Measurements from ENCODE around the gene CCR8.
A peak's percentile ranks its signal among the peaks of the same experiment; 100 is the strongest.
"Not testable (repeated sequence)": the region's sequence is repeated elsewhere in the genome, so short reads cannot be mapped to it uniquely, and the experiment has no call there.

Gene CCR8

DNA sequence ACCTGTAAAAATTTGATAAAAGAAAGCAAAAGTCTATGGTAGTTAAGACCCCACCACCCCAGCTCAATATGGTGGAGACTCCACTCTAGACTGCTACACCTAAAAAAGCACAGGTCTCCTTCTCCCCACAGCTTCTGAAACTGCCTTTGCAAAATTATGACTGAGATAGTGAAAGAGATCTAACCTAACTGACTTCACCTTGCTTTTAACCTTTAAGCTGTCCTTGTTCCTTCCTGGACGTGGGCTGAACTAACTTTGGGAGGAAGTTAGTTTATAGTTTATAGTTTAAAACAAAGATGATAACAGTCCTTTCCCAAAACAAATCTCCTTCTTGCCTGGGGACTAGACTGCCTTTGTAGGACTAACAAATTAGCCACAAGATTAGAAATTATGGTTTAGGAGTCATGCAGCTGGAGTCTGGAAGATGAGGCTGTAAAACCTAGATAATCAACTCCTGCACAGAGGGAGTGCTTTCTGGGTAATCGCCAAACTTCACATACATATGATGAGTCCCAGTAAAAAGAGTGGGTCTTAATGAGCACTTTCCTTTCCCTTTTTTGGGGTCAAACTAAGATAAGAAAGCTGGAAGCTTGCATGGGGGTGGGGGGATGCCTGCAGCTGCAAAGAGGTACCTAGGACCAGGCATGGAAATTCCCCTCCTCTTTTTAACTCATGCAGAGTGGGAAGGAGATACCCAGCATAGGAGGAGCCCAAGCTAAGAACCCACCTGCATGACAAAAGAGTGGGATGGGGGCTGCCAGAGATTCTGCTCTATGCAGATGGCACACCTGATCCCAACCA lies 17.5 kb downstream of the CCR8 start:
- DNase-seq (ENCODE audit: low read depth in 2 of 2), result no peak

DNA sequence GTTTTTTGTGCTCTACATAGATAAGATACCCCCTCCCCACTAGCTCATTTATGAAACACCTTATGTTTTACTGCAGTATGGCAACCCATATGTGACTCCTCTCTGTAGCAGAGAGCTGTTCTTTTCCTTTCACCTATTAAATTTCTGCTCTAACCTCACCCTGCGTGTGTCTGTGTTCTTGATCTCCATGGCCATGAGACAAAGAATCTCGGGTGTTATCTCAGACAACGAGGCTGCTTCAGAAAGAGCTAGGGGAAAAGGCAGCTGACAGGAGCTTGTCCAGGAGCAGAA lies 18.0 kb downstream of the CCR8 start:
- no peak for DNase-seq (ENCODE audit: low read depth in 2 of 2)

DNA sequence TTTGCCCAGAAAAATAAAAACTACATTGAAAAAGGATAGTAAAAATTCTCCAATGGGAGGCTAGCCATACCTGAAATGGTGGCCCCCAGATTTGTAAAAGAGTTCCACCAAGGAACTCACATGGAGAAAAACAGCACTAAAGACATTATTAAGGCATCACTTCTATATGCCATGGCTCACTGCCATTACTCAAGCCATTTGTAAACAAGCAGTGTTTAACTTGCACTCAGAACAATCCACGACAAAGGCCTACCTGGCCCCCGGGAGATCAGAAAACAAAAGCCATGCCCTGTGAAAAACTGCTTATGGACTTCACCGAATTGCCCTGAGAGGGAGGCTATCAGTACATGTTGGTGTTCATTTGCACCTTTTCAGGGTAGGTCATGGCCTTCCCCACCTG lies 19.6 kb downstream of the CCR8 start:
- DNase-seq (ENCODE audit: low read depth in 2 of 2), result no peak

DNA sequence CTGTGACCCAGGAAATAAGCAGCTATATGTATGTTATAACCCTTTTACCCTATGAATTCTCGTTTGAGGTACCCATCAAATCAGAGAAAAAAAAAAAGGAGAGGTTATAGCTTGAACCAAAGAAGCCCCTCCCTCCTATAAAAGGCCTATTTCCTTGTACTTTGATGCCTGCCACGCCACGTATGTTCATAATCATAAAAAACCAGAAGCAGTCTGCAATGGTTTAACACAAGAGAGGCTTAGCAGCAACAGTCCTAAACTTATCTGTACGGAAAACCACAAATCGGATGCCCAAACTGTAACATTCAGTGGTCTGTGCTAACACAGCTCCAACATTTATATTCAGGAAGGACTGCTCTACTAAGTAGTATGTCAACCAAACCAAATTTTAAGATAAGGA lies 21.2 kb downstream of the CCR8 start:
- DNase-seq (ENCODE audit: low read depth in 2 of 2), result no peak

- DNase-seq (ENCODE audit: low read depth in 2 of 2), result not testable (repeated sequence)
These were observed 21.6 kb downstream of the CCR8 start for GRCh38 chr3:39351134-39351533.

- not testable (repeated sequence) for DNase-seq (ENCODE audit: low read depth in 2 of 2)
These were observed 23.8 kb downstream of the CCR8 start for GRCh38 chr3:39353168-39353927.

DNA sequence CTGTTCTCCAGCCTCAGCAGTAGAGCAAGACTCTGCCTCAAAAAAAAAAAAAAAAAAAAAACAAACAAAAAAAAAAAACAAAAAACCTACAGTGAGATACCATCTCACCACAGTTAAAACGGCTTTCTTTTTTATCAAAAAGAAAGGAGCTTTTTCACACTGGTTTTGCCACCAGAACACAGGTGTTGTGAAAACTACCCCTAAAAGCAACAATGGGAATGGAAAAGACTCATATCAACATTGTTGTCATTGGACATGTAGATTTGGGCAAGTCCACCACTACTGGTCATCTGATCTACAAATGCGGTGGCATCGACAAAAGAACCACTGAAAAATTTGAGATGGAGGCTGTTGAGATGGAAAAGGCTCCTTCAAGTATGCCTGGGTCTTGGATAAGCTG lies 28.8 kb downstream of the CCR8 start:
- DNase-seq (ENCODE audit: low read depth in 2 of 2), result no peak

- no peak for DNase-seq (ENCODE audit: low read depth in 2 of 2)
These were observed 31.9 kb downstream of the CCR8 start for GRCh38 chr3:39361252-39361927.

GRCh38 chr3:39362192-39362591 lies 32.7 kb downstream of the CCR8 start:
- DNase-seq (ENCODE audit: low read depth in 2 of 2), result no peak

- DNase-seq (ENCODE audit: low read depth in 2 of 2), result no peak
These were observed 33.3 kb downstream of the CCR8 start for GRCh38 chr3:39362812-39363211.

- not testable (repeated sequence) for DNase-seq (ENCODE audit: low read depth in 2 of 2)
These were observed 40.9 kb downstream of the CCR8 start for GRCh38 chr3:39370450-39370849.

- DNase-seq (ENCODE audit: low read depth in 2 of 2), result no peak
These were observed 43.3 kb downstream of the CCR8 start for GRCh38 chr3:39372833-39373232.

GRCh38 chr3:39376959-39377634 lies 47.6 kb downstream of the CCR8 start:
- DNase-seq (ENCODE audit: low read depth in 2 of 2), result no peak

DNA sequence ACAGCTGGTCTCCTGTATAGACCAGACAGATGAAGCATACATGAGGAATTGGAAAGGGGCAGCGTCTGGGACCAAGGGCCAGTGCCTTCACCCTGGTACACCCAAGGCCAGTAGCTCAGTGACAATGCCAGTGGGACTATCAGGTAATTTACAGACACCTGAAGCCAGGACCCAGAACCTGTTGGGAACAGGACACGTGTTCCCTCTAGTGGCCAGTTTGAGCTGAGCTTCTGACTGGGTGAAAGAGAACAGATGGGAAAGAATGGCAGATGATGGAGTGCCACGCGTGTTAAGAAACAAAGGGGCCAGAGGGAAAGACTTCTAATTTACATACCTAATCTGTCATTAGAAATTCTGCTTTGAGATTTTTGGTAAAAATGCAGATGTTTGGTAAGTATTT lies 48.6 kb downstream of the CCR8 start:
- DNase-seq (ENCODE audit: low read depth in 2 of 2), result peak; percentile 27 to 30

GRCh38 chr3:39378957-39379777 lies 49.7 kb downstream of the CCR8 start:
- no peak for DNase-seq (ENCODE audit: low read depth in 2 of 2)

DNA sequence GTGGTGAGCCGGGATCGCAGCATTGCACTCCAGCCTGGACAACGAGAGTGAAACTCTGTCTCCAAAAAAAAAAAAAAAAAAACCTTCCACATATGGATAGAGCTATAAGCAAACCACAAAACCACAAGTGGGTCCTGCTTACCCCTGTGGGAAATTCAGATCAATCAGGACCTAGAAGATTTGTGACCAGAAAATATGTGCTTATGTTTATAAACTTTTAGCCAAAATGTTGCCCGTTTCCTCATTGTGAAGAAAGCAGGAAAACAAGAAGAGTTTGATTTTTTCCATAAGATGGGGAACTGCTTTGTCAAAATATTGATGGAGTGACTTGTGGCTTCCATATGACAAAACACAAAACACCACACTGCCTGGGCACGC lies 50.3 kb downstream of the CCR8 start:
- DNase-seq (ENCODE audit: low read depth in 2 of 2), result no peak

DNA sequence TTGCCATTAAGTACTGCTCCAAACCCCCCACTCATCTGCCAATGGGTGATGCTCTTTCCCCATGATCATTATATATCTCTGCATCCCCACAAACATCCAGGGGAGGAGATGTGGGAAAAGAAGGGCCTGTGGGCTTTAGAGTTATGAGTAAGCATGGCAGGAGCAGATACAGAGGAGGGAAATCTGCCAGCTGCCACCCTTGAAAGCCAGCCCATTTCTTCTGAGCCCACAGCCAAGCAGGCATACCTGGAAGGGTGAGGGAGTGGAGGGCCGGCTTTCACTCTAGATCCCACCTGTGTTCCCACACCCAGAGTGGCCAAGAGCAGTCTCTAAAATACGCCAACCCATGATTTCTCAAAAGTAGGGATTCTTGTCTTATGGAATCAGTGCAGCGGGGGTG lies 51.9 kb downstream of the CCR8 start:
- no peak for DNase-seq (ENCODE audit: low read depth in 2 of 2)

All from activated CD4-positive, alpha-beta T cell treated with anti-CD3 and anti-CD28 coated beads for 24 hours (primary cell).